WTC11 (cell line): ENCODE results near the gene SLC47A1. TPM values are rescaled to one million over a fixed set of nuclear protein-coding genes. Genes with fewer than 3 reads are reported as not detected.

Experiments used
- ATAC-seq: fragments of 200-7000 bp; cut with Tn5 transposase; 2 replicates; pipeline ENCODE4 v1.10.0; 2021; ENCODE audit warnings: mild to moderate bottlenecking, moderate library complexity
- CTCF ChIA-PET: fragments of 300-600 bp; sonication (Branson Sonifier 250); formaldehyde crosslinking; loops from one replicate; lab custom pipeline; 2021; ENCODE audit warnings: antibody characterized with exemption; lab: Charles Lee
- POLR2A ChIA-PET: fragments of 350-600 bp; sonication (Branson Sonifier 250); formaldehyde crosslinking; loops from one replicate; lab custom pipeline; 2021; ENCODE audit warnings: antibody characterized with exemption; lab: Charles Lee
- DNase-seq: peaks from one replicate; pipeline ENCODE4 v3.0.0; 2021; ENCODE audit warnings: low spot score
- H3K27ac Mint-ChIP-seq: 2 replicates; pipeline ENCODE4 v1.8.0; 2021; ENCODE audit warnings: mixed read lengths
- H3K27me3 Mint-ChIP-seq: 2 replicates; pipeline ENCODE4 v1.8.0; 2021; ENCODE audit warnings: low read depth, mild to moderate bottlenecking, moderate library complexity, mixed read lengths
- H3K36me3 Mint-ChIP-seq: 2 replicates; pipeline ENCODE4 v1.8.0; 2021; ENCODE audit warnings: mixed read lengths
- H3K4me1 Mint-ChIP-seq: 2 replicates; pipeline ENCODE4 v1.8.0; 2022; ENCODE audit warnings: mixed read lengths
- H3K4me3 Mint-ChIP-seq: 2 replicates; pipeline ENCODE4 v1.8.0; 2021; ENCODE audit warnings: mild to moderate bottlenecking, moderate library complexity, mixed read lengths
- H3K9me3 Mint-ChIP-seq: 2 replicates; pipeline ENCODE4 v1.8.0; 2021; ENCODE audit warnings: mixed read lengths
- ATF2 ChIP-seq: sonication (generic); formaldehyde crosslinking; IDR thresholded peaks from 2 replicates; pipeline ENCODE4 v1.8.1; 2022; ENCODE audit warnings: low read depth, missing genetic modification reagents, borderline replicate concordance
- ATF3 ChIP-seq: sonication (generic); formaldehyde crosslinking; conservative IDR thresholded peaks from 2 replicates; pipeline ENCODE4 v1.8.1; 2022; ENCODE audit warnings: mild to moderate bottlenecking, missing genetic modification reagents
- CDX4 ChIP-seq: fragments of 250-450 bp; sonication (Bioruptor Pico); IDR thresholded peaks from 2 replicates; pipeline ENCODE4 v1.9.0; 2021; ENCODE audit warnings: moderate library complexity, mild to moderate bottlenecking, inconsistent platforms, borderline replicate concordance
- CREM ChIP-seq: sonication (generic); formaldehyde crosslinking; IDR thresholded peaks from 2 replicates; pipeline ENCODE4 v1.8.1; 2022; ENCODE audit warnings: mild to moderate bottlenecking, missing genetic modification reagents, moderate library complexity
- E2F1 ChIP-seq: sonication (generic); formaldehyde crosslinking; IDR thresholded peaks from 2 replicates; pipeline ENCODE4 v1.8.0; 2022; ENCODE audit warnings: mild to moderate bottlenecking, missing genetic modification reagents
- E2F4 ChIP-seq: sonication (generic); formaldehyde crosslinking; IDR thresholded peaks from 2 replicates; pipeline ENCODE4 v1.8.1; 2022; ENCODE audit warnings: low read depth, mild to moderate bottlenecking, moderate library complexity, missing genetic modification reagents, borderline replicate concordance
- EMX1 ChIP-seq: fragments of 250-450 bp; sonication (Bioruptor Pico); IDR thresholded peaks from 2 replicates; pipeline ENCODE4 v1.8.0; 2021; ENCODE audit warnings: mild to moderate bottlenecking
- ETV6 ChIP-seq: sonication (generic); formaldehyde crosslinking; IDR thresholded peaks from 2 replicates; pipeline ENCODE4 v1.8.1; 2022; ENCODE audit warnings: mild to moderate bottlenecking, missing genetic modification reagents
- GABPB1 ChIP-seq: sonication (generic); formaldehyde crosslinking; IDR thresholded peaks from 2 replicates; pipeline ENCODE4 v1.8.1; 2023; ENCODE audit warnings: mild to moderate bottlenecking, missing genetic modification reagents
- GRHL2 ChIP-seq: fragments of 250-450 bp; sonication (Bioruptor Pico); IDR thresholded peaks from 2 replicates; pipeline ENCODE4 v1.8.0; 2022; ENCODE audit warnings: mild to moderate bottlenecking, moderate library complexity; ENCODE audit not compliant: insufficient replicate concordance, severe bottlenecking
- GTF2I ChIP-seq: fragments of 250-450 bp; sonication (Bioruptor Pico); conservative IDR thresholded peaks from 2 replicates; pipeline ENCODE4 v1.4.0; 2021; ENCODE audit warnings: mild to moderate bottlenecking
- IRF1 ChIP-seq: sonication (generic); formaldehyde crosslinking; IDR thresholded peaks from 2 replicates; pipeline ENCODE4 v1.8.0; 2023; ENCODE audit warnings: missing genetic modification reagents
- MAX ChIP-seq: sonication (generic); formaldehyde crosslinking; IDR thresholded peaks from 2 replicates; pipeline ENCODE4 v1.8.0; 2022; ENCODE audit warnings: mild to moderate bottlenecking, missing genetic modification reagents
- NR1H2 ChIP-seq: sonication (generic); formaldehyde crosslinking; IDR thresholded peaks from 2 replicates; pipeline ENCODE4 v1.9.0; 2021; ENCODE audit warnings: mild to moderate bottlenecking, moderate library complexity, missing genetic modification reagents
- OVOL2 ChIP-seq: fragments of 250-450 bp; sonication (Bioruptor Pico); IDR thresholded peaks from 2 replicates; pipeline ENCODE4 v1.9.0; 2021; ENCODE audit warnings: mild to moderate bottlenecking, borderline replicate concordance
- PREB ChIP-seq: sonication (generic); formaldehyde crosslinking; IDR thresholded peaks from 2 replicates; pipeline ENCODE4 v1.8.1; 2022; ENCODE audit warnings: mild to moderate bottlenecking, missing genetic modification reagents, moderate library complexity, borderline replicate concordance
- STAT6 ChIP-seq: sonication (generic); formaldehyde crosslinking; conservative IDR thresholded peaks from 2 replicates; pipeline ENCODE4 v1.8.1; 2023; ENCODE audit warnings: mild to moderate bottlenecking, low read depth, missing genetic modification reagents, moderate library complexity
- USF1 ChIP-seq: sonication (generic); formaldehyde crosslinking; IDR thresholded peaks from 2 replicates; pipeline ENCODE4 v1.8.0; 2022; ENCODE audit warnings: mild to moderate bottlenecking, missing genetic modification reagents
- ZBTB21 ChIP-seq: sonication (generic); formaldehyde crosslinking; IDR thresholded peaks from 2 replicates; pipeline ENCODE4 v1.8.1; 2023; ENCODE audit warnings: mild to moderate bottlenecking, missing genetic modification reagents, borderline replicate concordance
- ZNF138 ChIP-seq: sonication (generic); formaldehyde crosslinking; conservative IDR thresholded peaks from 2 replicates; pipeline ENCODE4 v1.8.1; 2022; ENCODE audit warnings: mild to moderate bottlenecking, moderate library complexity, missing genetic modification reagents
- ZNF263 ChIP-seq: sonication (generic); formaldehyde crosslinking; IDR thresholded peaks from 2 replicates; pipeline ENCODE4 v1.8.1; 2022; ENCODE audit warnings: low read depth, mild to moderate bottlenecking, moderate library complexity, missing genetic modification reagents
- ZNF396 ChIP-seq: fragments of 250-450 bp; sonication (Bioruptor Pico); IDR thresholded peaks from 2 replicates; pipeline ENCODE4 v1.8.0; 2021; ENCODE audit warnings: mild to moderate bottlenecking, moderate library complexity, borderline replicate concordance
- total RNA-seq: library from RNA; stranded (reverse); gene quantifications from 3 replicates; pipeline ENCODE4 v1.2.3, GENCODE V29; 2021

Gene SLC47A1
- total RNA-seq, 1 experiment from 2014 or later, result 2.5 TPM

GRCh38 chr17:19538095-19539039 is 4.7 kb downstream of the SLC47A1 start:
- CTCF ChIA-PET, result interaction anchor here (1.1 to 1.2 kb wide), 2 partner anchors 12 to 224 kb away, joined by 3 read pairs; no protein-coding TSS in a partner anchor
- TF ChIP-seq STAT6 (CRISPR knock-in tag) (no peak), GABPB1 (CRISPR knock-in tag) (peak; percentile 84), ZNF138 (CRISPR knock-in tag) (no peak), ETV6 (CRISPR knock-in tag) (no peak), MAX (0 out of 2 replicates have a peak, but pooled peaks have one; percentile 27), ZNF263 (no peak), CREM (CRISPR knock-in tag) (no peak), USF1 (CRISPR knock-in tag) (peak; percentile 56; the same call in 1 of the 2 replicates), NR1H2 (no peak)
- Mint-ChIP-seq H3K27ac (no peak overlapping the region), H3K27me3 (peaks cover 23% of the 10 kb centered on the region), H3K4me3 (no peak overlapping the region), H3K36me3 (no peaks in the 10 kb centered on the region), H3K4me1 (peaks cover 43% of the 10 kb centered on the region), H3K9me3 (no peaks in the 10 kb centered on the region)
- no peak for ATAC-seq
- POLR2A ChIA-PET, result interaction anchor here (0.9 kb wide), 1 partner anchor 12 kb away, joined by 3 read pairs; no protein-coding TSS in a partner anchor
- DNase-seq, result no peak

GRCh38 chr17:19539040-19539399 is 5.4 kb downstream of the SLC47A1 start:
- no peak for ATAC-seq
- ChIA-PET POLR2A (no interaction called here), CTCF (no interaction called here)
- peaks cover 18% of the 10 kb centered on the region for H3K27me3 Mint-ChIP-seq
- H3K9me3 Mint-ChIP-seq, result no peaks in the 10 kb centered on the region
- DNase-seq, result no peak
- H3K4me3 Mint-ChIP-seq, result no peak overlapping the region
- H3K27ac Mint-ChIP-seq, result no peak overlapping the region
- peaks cover 43% of the 10 kb centered on the region for H3K4me1 Mint-ChIP-seq
- H3K36me3 Mint-ChIP-seq, result no peaks in the 10 kb centered on the region
- TF ChIP-seq E2F1 (CRISPR knock-in tag) (no peak), GTF2I (no peak), ZBTB21 (CRISPR knock-in tag) (no peak), EMX1 (CRISPR knock-in tag) (no peak), CDX4 (CRISPR knock-in tag) (no peak), ZNF396 (CRISPR knock-in tag) (no peak), ATF3 (CRISPR knock-in tag) (no peak), OVOL2 (no peak), PREB (no peak), GRHL2 (CRISPR knock-in tag) (no peak), ATF2 (CRISPR knock-in tag) (no peak), E2F4 (CRISPR knock-in tag) (no peak), IRF1 (CRISPR knock-in tag) (no peak)
